ENCODE measurements around the gene LARP4. TPM values are rescaled to one million over a fixed set of nuclear protein-coding genes. Genes with fewer than 3 reads are reported as not detected.
"Not testable (repeated sequence)": the region's sequence is repeated elsewhere in the genome, so short reads cannot be mapped to it uniquely, and the experiment has no call there.

The LARP4 gene
- total RNA-seq, 2 donors from 2014 or later = 63.2 to 72.0 TPM

GRCh38 chr12:50517421-50518048 is 116.8 kb downstream of the LARP4 start:
- DNase-seq (ENCODE audit: low spot score) = no peak
- intact Hi-C loops (cut with DNase I) = no loop called here

GRCh38 chr12:50518090-50518489 is 117.4 kb downstream of the LARP4 start:
- intact Hi-C loops (cut with DNase I) = no loop called here

GRCh38 chr12:50519353-50519752 is 118.7 kb downstream of the LARP4 start:
- intact Hi-C loops (cut with DNase I) = no loop called here

More at GRCh38 chr12:50518090-50518489, 117.4 kb downstream of the LARP4 start:
- DNase-seq (ENCODE audit: low spot score) = no peak

GRCh38 chr12:50520416-50521207 is 119.9 kb downstream of the LARP4 start:
- DNase-seq (ENCODE audit: low spot score) = no peak
- intact Hi-C loops (cut with DNase I) = no loop called here

More at GRCh38 chr12:50519353-50519752, 118.7 kb downstream of the LARP4 start:
- DNase-seq (ENCODE audit: low spot score) = no peak

GRCh38 chr12:50521781-50522180 is 121.1 kb downstream of the LARP4 start:
- intact Hi-C loops (cut with DNase I); DNase-seq (ENCODE audit: low spot score): not testable (repeated sequence)

GRCh38 chr12:50523772-50524171 is 123.1 kb downstream of the LARP4 start:
- DNase-seq (ENCODE audit: low spot score) = no peak
- intact Hi-C loops (cut with DNase I) = no loop called here

- no peak for DNase-seq (ENCODE audit: low spot score)
- intact Hi-C loops (cut with DNase I) = loop anchor here in 1 of 2 donors (1.0 to 5.0 kb wide), 2 partner anchors 12 to 227 kb away; no protein-coding TSS in a partner anchor
Observed at GRCh38 chr12:50524621-50525020, 123.9 kb downstream of the LARP4 start.

- no peak for DNase-seq (ENCODE audit: low spot score)
- intact Hi-C loops (cut with DNase I) = loop anchor here in 1 of 2 donors (1.0 to 5.0 kb wide), 2 partner anchors 11 to 228 kb away; no protein-coding TSS in a partner anchor
Observed at GRCh38 chr12:50525422-50525821, 124.7 kb downstream of the LARP4 start.

- DNase-seq (ENCODE audit: low spot score) = no peak
- intact Hi-C loops (cut with DNase I) = loop anchor here in 1 of 2 donors (5.0 kb wide), 1 partner anchor 230 kb away; no protein-coding TSS in a partner anchor
Observed at GRCh38 chr12:50527359-50527726, 126.7 kb downstream of the LARP4 start.

GRCh38 chr12:50528800-50529199 is 128.1 kb downstream of the LARP4 start:
- intact Hi-C loops (cut with DNase I) = loop anchor here in 1 of 2 donors (5.0 kb wide), 1 partner anchor 231 kb away; no protein-coding TSS in a partner anchor
- DNase-seq (ENCODE audit: low spot score) = no peak

- no peak for DNase-seq (ENCODE audit: low spot score)
- intact Hi-C loops (cut with DNase I) = loop anchor here in 1 of 2 donors (5.0 kb wide), 1 partner anchor 232 kb away; no protein-coding TSS in a partner anchor
Observed at GRCh38 chr12:50529345-50529744, 128.7 kb downstream of the LARP4 start.

Other genes starting within 250 kb of the LARP4 start
- gene CERS5, start 233.5 kb upstream of the LARP4 start, total RNA-seq = 10 to 100 TPM; 43.3 to 44.0 TPM
- gene LIMA1, start 117.4 kb upstream of the LARP4 start, total RNA-seq = 100 to 1,000 TPM in 1 of 2 donors, 10 to 100 TPM in 1; 80.2 to 103 TPM
- not detected for gene FAM186A, start 4.3 kb upstream of the LARP4 start, total RNA-seq
- 10 to 100 TPM; 13.7 to 14.0 TPM for gene DIP2B, start 104.1 kb downstream of the LARP4 start, total RNA-seq

All from posterior vena cava (tissue), 2 donors.